IPS DF 6.9 (cell line): Measurements from ENCODE around the gene PACSIN2.

Experiments
- DNase-seq: peaks from one replicate; pipeline ENCODE4 v3.0.0-alpha.2; 2013; ENCODE audit warnings: low read depth, low spot score
- H3K27ac ChIP-seq: one replicate; pipeline ENCODE4 v1.5.1; 2013; ENCODE audit warnings: low read length, control low read depth
- H3K27me3 ChIP-seq: 2 replicates; pipeline ENCODE4 v1.6.1; 2013; ENCODE audit warnings: mild to moderate bottlenecking, low read length; ENCODE audit not compliant: control insufficient read depth, insufficient read depth
- H3K36me3 ChIP-seq: 2 replicates; pipeline ENCODE4 v1.6.1; 2013; ENCODE audit warnings: low read length; ENCODE audit not compliant: control insufficient read depth, insufficient read depth
- H3K4me1 ChIP-seq: 2 replicates; pipeline ENCODE4 v1.6.1; 2013; ENCODE audit warnings: low read length; ENCODE audit not compliant: control insufficient read depth, insufficient read depth
- H3K4me3 ChIP-seq: 2 replicates; pipeline ENCODE4 v1.5.1; 2013; ENCODE audit warnings: mild to moderate bottlenecking, low read length
- H3K9me3 ChIP-seq: 2 replicates; pipeline ENCODE4 v1.6.1; 2013; ENCODE audit warnings: low read length, inconsistent platforms; ENCODE audit not compliant: control insufficient read depth, insufficient read depth
- WGBS: extraction: QIAGEN DNeasy Blood & Tissue Kit; methylation state at CpG from one replicate; pipeline ENCODE4 v1.1.7; 2013; ENCODE audit warnings: mixed read lengths, missing lambda C conversion rate; ENCODE audit not compliant: insufficient read length, insufficient coverage; 5-methylcytosine and 5-hydroxymethylcytosine counted together

The PACSIN2 gene

DNA sequence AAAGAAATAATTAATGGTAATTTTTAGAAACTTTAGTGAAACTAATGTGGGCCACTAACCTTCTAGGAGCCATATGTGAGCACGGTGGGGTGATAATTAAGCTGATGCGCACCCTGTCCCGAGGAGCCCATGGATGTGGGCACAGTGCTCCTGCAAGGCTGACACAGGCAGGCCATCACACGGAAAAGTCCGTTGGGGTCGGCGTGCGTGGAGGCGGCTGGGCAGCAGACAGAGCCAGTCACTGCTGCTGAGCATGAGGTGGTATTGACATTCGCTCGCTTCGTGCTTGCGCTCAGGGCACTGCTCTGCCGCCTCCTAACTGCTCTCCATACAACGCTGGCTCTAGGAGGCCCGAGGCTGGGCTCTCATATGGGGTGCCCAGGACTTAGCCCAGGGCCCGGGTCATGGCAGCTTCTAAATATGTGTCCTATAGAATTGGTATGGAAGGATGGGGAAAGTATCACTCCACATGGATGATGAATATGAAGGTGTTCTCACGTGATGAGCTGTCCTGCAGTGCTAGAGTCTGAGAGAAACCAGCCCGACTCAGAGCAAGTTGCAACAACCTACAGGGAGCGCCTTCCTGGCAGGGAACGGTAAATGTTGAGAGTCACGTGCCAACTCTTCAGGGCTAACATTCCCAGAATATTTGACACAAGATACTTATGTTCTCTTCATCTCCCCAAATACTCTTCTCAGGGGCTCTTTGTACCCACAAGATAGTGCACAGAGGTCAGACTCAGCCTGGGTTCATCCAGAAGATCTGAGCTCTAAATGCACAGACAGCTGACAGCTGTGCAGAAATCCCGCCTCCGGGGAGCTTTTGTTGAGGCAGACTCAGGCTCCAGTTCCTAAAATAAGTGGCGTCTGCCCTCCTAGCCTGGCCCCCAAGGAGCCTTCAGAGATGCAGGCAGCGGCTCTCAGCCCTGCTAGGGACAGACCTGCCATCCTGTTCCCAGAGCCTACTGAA lies 107.3 kb downstream of the PACSIN2 start:
- Histone ChIP-seq H3K27ac (no peak overlapping the region), H3K36me3 (peaks cover 2% of the 10 kb centered on the region), H3K9me3 (no peaks in the 10 kb centered on the region), H3K4me1 (peaks cover 3% of the 10 kb centered on the region), H3K4me3 (no peak overlapping the region; the same call in 1 of the 2 replicates), H3K27me3 (no peaks in the 10 kb centered on the region)
- DNase-seq, result no peak
- no CpG with 5 or more reads among the region's 26 CpGs for WGBS

DNA sequence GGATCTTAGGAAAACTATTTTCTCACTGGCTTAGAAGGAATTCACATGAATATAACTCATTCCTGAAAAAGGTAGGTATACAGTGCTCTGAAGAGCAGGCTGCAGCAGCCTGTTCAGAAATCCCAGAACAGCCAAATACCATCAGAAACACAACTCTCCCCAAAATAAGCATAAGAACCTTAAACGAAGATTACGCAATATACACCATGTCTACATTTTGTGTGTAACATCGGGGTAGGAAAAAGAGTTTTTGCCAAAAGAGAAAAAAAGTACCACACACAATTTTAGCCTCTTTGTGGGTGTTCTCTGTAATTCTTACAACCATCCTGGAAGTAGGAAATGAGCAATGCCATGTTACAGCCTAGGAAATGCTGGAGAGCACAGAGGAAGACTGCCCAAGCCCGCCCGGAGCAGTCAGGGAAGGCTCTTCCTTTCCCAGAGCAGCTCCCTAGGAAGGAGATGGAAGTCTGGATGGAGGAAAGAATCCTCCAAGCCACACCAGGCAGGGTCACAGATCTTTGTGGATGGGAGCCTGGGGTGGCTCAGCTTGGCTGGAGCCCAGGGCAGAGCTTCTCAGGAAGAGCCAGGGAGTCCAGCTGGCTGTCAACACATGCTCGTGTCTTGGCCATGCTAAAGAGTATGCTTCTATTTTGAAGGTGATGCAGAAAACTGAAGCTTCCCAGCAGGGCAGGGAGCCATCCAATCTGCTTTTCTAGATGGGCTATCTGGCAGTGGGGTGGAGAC lies 108.2 kb downstream of the PACSIN2 start:
- no peak overlapping the region for H3K27ac ChIP-seq
- peaks cover 3% of the 10 kb centered on the region for H3K4me1 ChIP-seq
- H3K27me3 ChIP-seq, result no peaks in the 10 kb centered on the region
- WGBS, result no CpG with 5 or more reads among the region's 6 CpGs
- no peaks in the 10 kb centered on the region for H3K9me3 ChIP-seq
- H3K36me3 ChIP-seq, result peaks cover 2% of the 10 kb centered on the region
- DNase-seq, result no peak
- no peak overlapping the region for H3K4me3 ChIP-seq

DNA sequence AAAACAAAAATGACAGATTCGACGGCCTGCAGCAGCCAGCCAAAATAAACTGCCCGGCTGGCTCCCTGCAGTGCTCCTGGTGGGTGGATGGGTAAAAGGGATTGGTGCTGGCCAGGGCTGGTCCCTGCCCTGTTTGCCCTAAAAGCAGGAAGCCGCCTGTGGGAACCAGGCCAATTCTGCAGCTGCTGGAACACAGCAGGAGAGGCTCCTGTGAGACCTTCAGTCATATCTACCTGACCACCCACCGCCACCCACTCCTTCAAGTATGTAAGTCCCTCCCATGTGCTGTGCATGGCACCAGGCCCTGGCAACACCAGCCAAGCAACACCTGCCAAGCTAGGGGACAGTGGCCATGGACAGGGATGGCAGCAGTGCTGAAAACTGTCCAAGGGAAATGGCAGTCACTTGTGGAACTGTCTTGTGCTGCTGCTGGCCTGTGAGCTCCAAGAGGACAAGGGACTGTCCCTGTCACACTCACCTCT lies 109.2 kb downstream of the PACSIN2 start:
- no CpG with 5 or more reads among the region's 5 CpGs for WGBS
- Histone ChIP-seq H3K4me3 (no peak overlapping the region), H3K27ac (no peak overlapping the region), H3K4me1 (peaks cover 3% of the 10 kb centered on the region), H3K9me3 (no peaks in the 10 kb centered on the region), H3K36me3 (peaks cover 2% of the 10 kb centered on the region), H3K27me3 (no peaks in the 10 kb centered on the region)
- no peak for DNase-seq

- peaks cover 2% of the 10 kb centered on the region for H3K36me3 ChIP-seq
- H3K4me3 ChIP-seq, result no peak overlapping the region
- H3K9me3 ChIP-seq, result no peaks in the 10 kb centered on the region
- no CpG with 5 or more reads among the region's 13 CpGs for whole genome bisulfite sequencing
- no peak for DNase-seq
- H3K27ac ChIP-seq, result no peak overlapping the region
- peaks cover 3% of the 10 kb centered on the region for H3K4me1 ChIP-seq
- no peaks in the 10 kb centered on the region for H3K27me3 ChIP-seq
Measured at GRCh38 chr22:42905217-42905616, 109.7 kb downstream of the PACSIN2 start.

- Histone ChIP-seq H3K36me3 (no peaks in the 10 kb centered on the region; the same call in 1 of the 2 replicates), H3K9me3 (no peaks in the 10 kb centered on the region), H3K27ac (no peak overlapping the region), H3K4me1 (peaks cover 3% of the 10 kb centered on the region), H3K4me3 (no peak overlapping the region), H3K27me3 (no peaks in the 10 kb centered on the region)
- no peak for DNase-seq
- WGBS, result no CpG with 5 or more reads among the region's 12 CpGs
Measured at GRCh38 chr22:42904050-42904449, 110.9 kb downstream of the PACSIN2 start.

DNA sequence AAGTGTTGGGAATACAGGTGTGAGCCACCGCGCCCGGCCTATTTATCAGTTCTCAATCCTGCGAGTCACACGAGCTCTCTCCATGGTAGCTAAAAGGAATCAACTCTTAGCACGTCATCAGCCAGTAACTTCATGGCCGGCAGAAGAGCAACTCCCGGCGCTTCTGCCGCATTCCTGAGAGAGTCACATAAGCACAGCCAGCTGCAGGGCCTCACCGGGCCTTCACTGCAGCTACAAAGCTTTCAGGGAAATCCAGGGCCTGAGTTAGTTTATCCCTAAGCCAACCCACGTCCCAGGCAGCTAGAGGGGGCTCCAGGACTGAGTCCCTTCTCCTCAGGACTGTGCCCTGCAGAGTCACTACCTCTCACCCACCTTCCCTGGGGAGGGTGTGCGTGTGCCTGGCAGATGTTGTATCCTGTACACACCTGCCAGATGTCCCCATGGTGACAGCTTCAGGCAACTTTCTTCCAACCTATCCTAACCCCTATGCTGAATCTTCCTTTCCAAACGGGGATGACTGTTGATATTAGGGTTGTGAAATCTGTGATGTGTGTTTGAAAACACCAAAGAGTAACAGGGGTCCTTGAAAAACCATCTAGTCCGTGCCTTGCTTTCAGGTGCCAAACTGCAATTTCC lies 112.0 kb downstream of the PACSIN2 start:
- no peaks in the 10 kb centered on the region; the same call in 1 of the 2 replicates for H3K36me3 ChIP-seq
- no peaks in the 10 kb centered on the region for H3K9me3 ChIP-seq
- no CpG with 5 or more reads among the region's 15 CpGs for WGBS
- no peak for DNase-seq
- no peak overlapping the region for H3K4me3 ChIP-seq
- no peaks in the 10 kb centered on the region for H3K27me3 ChIP-seq
- peaks cover 3% of the 10 kb centered on the region for H3K4me1 ChIP-seq
- H3K27ac ChIP-seq, result no peak overlapping the region

- DNase-seq, result no peak
- Histone ChIP-seq H3K27ac (no peak overlapping the region), H3K27me3 (no peaks in the 10 kb centered on the region), H3K4me3 (no peak overlapping the region), H3K4me1 (peaks cover 3% of the 10 kb centered on the region), H3K36me3 (no peaks in the 10 kb centered on the region; the same call in 1 of the 2 replicates), H3K9me3 (no peaks in the 10 kb centered on the region)
- no CpG with 5 or more reads among the region's 14 CpGs for WGBS
Measured at GRCh38 chr22:42901790-42902508, 113.0 kb downstream of the PACSIN2 start.

GRCh38 chr22:42897960-42898359 lies 117.0 kb downstream of the PACSIN2 start:
- Histone ChIP-seq H3K4me3 (no peak overlapping the region), H3K36me3 (no peaks in the 10 kb centered on the region), H3K27ac (no peak overlapping the region), H3K27me3 (no peaks in the 10 kb centered on the region), H3K9me3 (no peaks in the 10 kb centered on the region), H3K4me1 (0 out of 2 replicates have a peak, but pooled peaks cover 2% of the 10 kb centered on the region)
- no CpG with 5 or more reads among the region's 7 CpGs for WGBS
- DNase-seq, result no peak

- Histone ChIP-seq H3K4me3 (no peak overlapping the region), H3K4me1 (0 out of 2 replicates have a peak, but pooled peaks cover 2% of the 10 kb centered on the region), H3K9me3 (no peaks in the 10 kb centered on the region), H3K27me3 (no peaks in the 10 kb centered on the region), H3K36me3 (0 out of 2 replicates have a peak, but pooled peaks cover 2% of the 10 kb centered on the region), H3K27ac (no peak overlapping the region)
- no CpG with 5 or more reads among the region's 9 CpGs for WGBS
- no peak for DNase-seq
Measured at GRCh38 chr22:42895541-42895981, 119.4 kb downstream of the PACSIN2 start.
